Occipital lobe (tissue), 2 donors: ENCODE measurements around the gene UBE2O. TPM values are rescaled to one million over a fixed set of nuclear protein-coding genes. Genes with fewer than 3 reads are reported as not detected.

Source experiments
- DNase-seq: peaks from one replicate; lab custom pipeline; 2025; lab: John Stamatoyannopoulos, UW
- total RNA-seq: library from RNA; depleted of rRNA; stranded (reverse); fragments of >200 nt; gene quantifications from one replicate; pipeline ENCODE4 v1.2.3, GENCODE V29; 2014

UBE2O gene
- total RNA-seq, 1 donor from 2014 or later: 30.3 TPM

DNA sequence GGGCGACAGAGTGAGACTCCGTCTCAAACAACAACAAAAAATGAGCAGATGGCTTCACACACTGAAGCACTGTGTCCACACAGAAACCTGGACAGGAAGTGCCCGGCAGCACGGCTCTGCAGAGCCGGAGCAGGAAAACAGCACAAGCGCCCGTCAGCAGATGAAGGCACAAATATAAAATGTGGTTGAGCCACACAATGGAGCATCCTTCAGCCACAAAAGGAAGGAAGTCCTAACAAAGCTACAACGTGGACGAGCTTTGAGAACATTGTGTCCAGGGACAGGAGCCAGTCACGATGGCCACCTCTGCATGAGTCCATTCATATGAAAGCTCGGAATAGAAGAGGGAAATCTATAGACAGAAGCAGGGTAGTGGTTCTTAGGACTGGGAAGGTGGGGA lies 32.6 kb upstream of the UBE2O start:
- DNase-seq: peak; percentile 31

DNA sequence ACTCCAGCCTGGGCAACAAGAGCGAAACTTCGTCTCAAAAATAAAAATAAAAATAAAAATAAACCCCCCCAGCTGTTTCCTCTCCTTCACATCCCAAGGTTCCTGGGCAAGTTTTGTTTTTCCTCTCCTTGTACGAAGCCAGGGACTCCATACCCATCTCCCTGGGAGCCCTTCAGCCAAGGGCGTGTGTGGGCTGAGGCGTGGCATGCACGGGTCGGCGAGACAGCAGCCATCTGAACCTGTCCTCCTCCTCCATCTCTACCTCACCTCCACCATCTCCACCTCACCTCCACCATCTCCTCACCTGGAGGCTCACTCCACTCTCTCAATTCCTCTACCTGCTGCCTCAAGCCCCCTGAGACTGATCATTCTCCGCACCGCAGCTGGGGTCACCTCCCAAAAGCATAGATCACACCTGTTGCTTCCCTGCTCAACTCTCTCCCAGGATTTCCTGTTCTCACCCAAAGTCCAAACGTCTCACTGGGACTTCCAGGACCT lies 31.3 kb upstream of the UBE2O start:
- DNase-seq: no peak

DNA sequence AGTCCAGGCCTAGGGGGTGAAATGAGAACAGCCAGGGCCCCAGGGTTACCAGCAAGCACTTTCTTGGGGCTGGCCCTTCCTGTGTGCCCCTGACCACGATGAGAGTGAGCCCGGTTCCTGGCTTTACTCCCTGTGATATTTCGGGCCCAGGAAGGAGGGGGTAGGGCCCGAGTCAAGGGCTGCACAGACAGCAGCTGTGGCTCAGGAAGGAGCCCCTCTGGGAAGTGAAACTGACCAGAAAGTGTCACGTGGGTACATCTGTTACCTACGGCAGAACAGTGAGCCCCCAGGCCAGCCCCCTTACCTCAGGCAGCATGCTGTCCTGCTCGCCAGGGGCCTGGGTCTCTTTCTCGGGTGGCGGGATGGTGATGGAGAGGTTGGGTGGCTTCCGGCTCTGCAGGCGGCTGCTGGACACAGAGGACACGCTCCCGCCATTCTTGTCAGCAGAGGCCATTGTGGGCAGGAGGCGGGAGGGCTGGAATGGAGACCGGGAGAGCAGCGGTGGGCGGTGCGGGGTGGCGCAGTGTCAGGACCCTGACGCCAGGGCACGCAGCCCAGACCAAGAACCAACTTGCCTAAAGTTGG lies 28.2 kb upstream of the UBE2O start:
- DNase-seq: no peak

DNA sequence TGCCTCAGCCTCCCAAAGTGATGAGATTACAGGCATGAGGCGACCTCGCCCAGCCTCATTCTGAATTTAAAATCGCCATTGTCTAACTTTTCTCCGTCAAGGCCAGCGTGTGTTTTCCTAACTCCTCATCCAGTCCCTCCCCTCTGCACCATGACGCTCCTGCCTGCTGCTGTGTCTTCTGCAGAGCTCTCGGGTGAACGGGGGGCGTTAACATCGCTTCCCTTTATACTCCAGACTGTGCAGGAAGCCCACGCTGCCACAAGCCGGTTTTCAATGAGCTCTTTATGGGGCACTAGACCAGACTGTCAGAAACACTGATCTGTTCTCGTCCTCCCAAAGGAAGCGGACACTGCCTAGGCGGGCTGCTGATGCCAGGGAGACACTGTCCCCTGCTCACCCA lies 27.7 kb upstream of the UBE2O start:
- no peak for DNase-seq

DNA sequence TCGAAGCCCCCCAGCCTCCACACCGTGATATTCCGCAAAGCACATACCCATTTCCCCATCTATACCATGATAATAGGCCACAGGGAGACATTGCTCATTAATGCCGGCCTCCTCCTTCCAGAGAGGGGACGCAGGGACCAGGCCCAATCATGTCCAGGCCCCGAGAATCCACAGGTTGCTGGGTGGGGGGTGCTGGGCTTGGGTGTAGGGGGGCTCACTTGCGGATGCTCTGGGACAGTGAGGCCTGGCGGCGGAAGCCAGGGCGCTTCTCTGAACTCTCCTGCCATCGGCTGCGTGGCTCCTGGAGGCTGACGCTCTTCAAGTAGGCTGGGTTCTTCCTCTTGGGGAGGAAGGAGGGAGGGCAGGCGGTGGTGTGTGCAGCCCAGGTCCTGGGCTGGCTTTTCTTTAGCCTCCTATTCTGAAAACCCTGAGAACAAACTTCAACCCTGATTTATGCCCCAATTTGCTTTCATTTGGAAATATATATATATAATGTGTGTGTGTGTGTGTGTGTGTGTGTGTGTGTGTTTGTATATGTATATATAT lies 26.6 kb upstream of the UBE2O start:
- DNase-seq: no peak

DNA sequence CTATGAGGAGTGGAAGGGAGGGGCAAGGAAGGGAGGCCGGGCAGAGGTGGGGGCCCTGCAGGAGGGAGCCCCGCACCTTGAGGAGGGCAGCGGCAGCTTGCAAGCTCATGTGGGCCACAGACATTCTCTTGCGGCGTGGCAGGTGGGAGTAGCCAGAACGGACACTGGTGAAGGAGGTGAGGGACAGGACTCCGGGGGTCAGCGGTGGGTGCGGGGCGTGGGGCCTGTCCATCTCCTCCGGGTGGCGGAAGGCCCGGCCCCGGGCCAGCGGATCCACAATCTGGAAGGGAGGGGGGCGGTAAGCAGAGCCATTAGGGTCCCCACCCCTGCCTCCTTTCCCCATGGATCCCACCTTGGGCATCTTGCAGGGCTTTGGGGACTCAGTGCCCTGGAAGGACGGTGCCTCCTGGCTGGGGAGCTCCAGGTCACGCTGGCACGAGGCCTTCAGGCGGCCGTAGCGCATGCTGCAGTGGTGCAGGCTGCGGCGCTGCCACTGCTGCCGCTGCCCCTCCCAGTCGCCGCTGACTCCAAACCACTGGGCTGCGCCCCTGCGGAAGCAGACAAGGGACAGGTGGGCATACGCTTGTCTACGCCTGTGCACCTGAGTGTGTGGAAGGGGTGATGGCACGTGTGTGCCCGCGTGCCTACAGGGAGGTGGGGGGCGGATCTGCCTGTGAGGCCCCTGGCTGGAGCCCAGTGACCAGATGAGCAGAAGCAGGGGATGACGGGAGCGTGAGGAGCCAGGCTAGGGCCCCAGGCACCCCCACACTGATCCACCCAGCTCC lies 26.0 kb upstream of the UBE2O start:
- DNase-seq: no peak

DNA sequence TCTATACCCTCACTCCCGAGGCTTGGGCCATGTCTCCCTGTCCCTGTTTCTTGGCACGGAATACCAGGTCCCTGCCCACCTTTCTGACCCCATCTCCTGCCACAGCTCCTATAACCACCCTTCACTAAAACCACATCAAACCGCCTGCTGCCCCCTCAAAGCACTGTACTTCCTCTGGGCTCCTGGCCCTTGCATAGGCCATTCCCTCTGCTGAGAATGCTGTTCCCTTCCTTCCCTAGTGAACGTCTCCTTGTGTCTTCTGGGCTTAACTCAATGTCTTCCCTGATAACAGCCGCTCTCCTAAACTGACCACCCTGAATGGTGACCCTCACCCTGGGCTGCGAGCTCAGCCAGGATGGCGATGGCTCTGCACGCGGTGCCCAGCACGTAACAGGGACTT lies 25.1 kb upstream of the UBE2O start:
- no peak for DNase-seq

DNA sequence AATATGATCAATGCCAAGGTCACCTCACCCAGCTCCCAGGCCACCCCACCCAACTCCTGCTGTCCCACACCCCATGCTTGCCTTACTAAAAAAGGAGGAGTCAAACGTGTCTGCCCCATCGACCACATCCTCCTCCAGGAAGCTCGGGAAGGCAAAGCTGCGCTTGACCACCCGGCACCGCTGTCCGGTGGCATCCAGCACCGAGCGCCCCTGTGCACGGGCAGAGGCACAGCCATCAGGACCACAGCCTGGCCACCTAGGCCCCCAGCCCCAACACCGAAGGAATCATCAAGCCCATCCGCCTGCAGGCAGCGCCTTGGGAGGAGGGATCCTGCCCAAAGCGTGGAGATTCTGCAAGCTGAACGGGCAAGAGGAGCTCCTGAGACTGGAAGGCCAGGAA lies 24.6 kb upstream of the UBE2O start:
- DNase-seq: no peak

DNA sequence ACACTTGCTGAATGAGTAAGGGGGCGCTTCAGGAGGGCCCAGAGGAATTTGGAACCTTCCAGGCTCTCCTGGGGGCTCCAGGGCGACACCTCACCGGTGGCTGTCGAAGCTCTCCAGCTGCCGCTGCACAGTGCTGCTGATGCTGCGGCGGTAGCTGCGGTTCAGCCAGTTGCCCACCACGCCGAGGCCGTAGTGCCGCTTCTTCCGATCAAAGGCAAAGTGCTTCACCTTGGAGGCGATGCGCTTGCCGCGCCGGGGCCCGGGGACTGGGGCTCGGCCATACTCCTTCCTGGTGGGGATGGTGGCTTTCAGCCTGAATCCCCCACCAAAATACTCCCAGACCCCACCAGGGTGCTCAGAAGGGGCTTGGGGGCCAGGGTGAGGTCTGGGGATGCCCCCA lies 23.8 kb upstream of the UBE2O start:
- DNase-seq: no peak

DNA sequence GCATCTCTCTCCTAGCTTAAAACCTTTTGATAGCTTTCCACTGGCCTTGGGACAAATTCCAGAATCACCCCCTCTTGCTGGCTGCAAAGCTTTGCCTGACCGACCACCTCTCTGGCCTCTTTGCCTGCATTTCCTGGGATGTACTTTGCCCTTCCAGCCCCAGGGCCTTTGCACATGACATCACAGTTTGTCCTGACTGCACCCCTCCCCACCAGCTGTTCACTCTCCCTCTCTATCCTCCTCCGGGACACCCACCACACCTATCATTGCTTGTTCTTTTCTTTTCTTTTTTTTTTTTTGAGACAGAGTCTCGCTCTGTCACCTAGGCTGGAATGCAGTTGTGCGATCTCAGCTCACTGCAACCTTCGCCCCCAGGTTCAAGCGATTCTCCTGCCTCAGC lies 22.4 kb upstream of the UBE2O start:
- DNase-seq: no peak

DNA sequence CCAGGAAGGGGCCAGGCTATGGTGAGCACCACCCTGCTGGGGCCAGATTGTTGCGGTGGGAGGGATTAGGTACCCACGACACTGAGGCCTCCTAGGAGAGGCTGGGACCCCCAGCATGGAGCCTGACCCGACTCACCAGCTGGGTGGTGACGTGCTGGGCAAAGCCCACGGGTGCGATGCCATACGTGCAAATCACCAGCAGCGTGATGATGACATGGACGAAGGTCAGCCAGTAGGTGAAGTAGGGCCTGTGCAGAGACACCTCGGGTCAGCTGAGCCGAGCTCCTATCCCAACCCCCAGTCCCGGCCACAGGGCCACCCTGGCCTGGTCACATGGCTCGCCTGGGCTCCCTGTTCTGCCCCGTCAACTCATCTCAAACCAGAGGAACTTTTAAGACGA lies 21.9 kb upstream of the UBE2O start:
- no peak for DNase-seq

DNA sequence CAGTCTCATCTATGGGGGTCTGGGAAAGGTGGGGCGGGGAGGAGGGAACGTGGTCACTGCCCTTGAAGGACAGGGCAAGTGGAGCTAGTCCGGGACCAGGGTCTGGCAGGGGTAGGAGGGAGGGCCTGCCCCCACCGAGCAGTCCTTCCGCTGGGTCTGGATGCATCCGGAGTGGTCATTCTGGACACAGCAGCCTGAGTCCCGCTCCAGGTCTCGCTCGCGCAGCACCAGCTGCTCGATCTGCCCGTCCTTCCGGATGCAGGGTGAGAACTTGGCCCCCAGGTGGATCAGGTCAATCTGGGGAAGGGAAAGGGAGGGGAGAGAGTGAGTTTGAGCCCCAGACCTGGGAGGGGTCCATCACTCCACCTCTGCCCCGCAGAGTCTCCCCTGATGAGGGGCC lies 21.3 kb upstream of the UBE2O start:
- no peak for DNase-seq

DNA sequence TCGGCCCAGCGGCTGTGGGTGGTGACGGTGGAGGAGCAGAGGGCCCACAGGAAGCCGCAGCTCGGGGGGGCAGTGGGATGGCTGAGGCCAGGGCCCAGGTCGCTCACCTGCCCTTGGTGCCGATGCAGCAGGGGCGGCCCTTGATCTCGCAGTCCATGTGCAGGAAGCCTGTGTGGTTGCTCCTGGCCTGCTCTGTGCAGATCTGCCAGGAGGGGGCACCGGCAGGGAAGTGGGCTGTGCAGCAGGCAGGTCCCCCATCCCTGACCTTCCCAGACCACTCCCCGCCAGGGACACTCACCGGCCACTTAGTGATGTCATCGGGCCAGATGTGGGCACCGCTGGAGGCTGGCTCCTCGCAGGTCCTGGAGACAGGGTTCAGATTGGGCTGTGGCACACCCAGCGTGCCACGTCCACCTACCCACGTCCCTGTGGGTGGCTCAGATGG lies 20.6 kb upstream of the UBE2O start:
- DNase-seq: no peak

DNA sequence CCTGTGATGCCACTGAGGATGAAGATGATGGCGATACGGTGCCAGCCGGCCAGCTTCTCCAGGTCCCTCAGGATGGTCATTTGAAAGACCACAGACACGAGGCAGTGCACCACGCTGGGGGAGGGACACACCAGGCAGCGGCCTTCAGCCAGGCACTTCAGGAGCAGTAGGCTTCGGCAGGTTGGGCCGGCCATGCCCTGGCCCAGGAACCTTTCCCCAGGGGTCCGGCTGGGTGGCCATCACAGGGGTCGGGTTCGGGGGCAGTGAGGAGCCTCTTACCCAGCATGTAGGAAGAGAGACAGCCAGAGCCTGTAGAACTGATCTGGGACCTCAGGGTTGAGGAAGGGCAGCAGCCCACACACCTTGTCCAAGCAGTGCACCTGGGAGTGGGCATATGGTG lies 19.8 kb upstream of the UBE2O start:
- DNase-seq: no peak

DNA sequence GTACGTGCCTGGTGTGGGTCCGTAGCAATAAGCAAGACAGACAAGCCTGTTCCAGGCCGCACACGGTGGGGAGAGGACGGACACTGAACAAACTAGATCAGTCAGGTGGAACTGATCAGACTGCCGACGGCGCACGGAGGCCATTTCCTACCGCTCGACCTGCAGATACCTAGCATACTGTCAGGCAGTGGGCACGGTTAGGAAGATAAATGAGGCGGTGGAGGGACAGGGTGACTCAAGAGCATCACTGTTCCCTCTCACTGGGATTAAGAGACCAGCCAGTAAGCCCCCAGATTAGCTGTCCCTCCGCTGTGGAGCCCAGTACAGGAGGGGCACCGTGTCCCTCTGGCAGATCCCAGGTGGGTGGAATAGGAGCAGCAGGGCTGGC lies 19.3 kb upstream of the UBE2O start:
- DNase-seq: no peak

DNA sequence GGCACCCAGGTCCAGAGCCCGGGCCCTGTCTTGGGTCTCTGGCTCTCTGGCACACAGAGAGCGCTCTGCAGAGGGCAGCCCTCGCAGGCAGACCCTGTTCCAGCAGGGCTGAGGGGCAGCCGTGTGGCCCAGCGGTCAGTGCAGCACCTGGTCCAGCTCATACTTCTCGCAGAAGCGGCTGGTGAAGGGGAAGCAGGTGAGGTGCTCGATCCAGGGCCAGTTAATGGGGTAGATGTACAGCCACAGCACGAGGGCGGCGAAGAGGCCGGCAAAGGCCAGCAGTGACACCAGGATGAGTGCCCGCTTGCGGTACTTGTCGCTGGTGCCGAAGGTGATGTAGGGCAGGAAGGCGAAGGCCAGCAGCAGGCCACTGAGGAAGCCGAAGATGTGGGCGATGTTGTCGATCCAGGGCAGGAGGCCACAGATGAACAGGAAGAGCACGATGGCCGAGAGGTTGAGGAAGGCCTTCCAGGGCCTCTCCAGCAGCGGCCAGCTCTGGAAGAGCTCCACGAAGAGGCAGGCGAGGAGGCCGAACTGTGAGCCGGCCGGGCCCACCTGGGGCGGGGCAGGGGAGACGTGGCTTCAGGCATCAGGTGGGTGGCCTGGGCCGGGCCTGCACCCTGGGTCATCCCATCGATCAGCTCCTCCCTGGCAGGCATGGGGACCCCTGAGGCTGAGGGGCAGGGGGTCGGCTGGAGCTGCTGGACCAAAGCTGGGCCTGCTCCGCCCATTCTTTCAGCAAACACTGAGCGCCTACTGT lies 18.7 kb upstream of the UBE2O start:
- no peak for DNase-seq

DNA sequence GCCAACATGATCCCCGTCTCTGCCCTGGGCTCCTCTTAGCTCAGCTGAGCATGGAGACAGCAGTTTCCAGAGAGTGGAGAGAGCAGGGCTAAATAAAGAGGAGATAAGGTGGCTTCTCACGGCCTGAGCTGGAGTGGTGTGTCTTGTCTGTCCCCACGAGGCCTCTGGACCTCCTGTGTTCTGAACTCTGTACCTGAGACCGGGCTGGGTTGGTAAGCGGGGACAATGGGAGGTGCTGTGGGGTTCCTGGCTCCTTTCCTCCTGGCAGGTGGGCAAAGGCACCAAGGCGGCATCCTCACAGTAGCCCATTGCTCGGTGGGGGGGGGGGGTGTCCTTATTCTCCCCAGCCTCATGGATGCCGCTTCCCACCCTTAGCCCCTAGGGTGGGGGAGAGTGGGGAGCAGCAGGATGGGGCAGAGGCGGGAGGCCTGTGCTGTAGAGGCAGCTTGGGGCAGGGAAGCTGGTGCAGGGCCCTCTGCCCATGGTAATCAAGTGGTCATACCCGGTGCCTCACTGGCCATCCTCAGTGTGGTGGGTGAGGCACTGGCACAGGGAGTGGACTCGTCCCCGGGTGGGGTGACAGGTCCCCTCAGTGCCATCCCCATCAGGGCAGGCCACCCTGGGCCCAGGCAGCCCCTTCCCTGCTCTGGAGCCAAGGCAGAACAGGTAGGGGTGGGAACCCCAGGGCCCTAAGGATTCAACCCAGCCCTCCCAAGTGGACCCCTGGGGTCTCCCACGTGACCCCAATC lies 17.2 kb upstream of the UBE2O start:
- no peak for DNase-seq

DNA sequence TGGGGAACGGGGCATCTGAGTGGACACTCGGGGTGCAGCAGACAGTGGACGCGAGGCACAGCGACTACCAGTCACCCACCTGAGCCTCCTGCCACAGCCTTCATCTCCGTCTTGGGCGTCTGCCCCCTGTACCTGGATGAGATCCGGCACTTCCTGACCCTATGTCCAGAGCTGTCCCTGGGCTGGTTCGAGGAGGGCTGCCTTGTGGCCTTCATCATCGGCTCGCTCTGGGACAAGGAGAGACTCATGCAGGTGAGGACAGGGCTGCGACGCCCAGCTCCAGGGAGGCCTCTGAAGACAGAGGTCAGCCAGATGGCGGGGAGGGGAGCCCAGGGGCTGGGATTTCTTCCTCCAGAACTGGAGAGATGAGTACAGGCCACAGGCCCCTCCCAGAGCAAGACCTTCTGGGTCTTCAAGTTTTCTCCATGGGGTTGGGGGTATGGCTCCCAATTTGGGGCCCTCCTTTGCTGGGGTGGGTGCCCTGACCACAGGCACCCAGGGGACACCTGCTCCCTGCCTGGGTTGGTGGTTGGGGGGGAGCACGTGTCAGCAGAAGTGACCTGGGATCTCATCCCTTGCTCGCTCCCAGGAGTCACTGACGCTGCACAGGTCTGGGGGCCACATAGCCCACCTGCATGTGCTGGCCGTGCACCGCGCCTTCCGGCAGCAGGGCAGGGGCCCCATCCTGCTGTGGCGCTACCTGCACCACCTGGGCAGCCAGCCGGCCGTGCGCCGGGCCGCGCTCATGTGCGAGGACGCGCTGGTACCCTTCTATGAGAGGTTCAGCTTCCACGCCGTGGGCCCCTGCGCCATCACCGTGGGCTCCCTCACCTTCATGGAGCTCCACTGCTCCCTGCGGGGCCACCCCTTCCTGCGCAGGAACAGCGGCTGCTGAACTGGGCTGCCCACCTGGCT lies 16.4 kb upstream of the UBE2O start:
- DNase-seq: no peak

DNA sequence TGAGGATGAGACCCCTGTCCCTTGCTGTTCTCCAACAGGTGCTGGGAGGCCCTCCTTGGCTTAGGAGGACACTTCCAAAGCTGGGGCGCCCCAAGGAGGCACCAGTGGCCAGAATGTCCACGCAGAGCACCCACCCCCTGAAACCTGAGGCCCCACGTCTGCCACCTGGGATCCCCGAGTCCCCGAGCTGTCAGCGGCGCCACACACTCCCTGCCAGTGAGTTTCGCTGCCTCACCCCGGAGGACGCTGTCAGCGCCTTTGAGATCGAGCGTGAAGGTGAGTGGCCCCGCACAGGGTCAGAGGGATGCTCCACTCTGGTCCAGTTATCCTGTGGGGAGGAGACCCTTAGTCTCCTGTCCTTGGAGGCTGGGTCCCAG lies 15.7 kb upstream of the UBE2O start:
- DNase-seq: no peak

DNA sequence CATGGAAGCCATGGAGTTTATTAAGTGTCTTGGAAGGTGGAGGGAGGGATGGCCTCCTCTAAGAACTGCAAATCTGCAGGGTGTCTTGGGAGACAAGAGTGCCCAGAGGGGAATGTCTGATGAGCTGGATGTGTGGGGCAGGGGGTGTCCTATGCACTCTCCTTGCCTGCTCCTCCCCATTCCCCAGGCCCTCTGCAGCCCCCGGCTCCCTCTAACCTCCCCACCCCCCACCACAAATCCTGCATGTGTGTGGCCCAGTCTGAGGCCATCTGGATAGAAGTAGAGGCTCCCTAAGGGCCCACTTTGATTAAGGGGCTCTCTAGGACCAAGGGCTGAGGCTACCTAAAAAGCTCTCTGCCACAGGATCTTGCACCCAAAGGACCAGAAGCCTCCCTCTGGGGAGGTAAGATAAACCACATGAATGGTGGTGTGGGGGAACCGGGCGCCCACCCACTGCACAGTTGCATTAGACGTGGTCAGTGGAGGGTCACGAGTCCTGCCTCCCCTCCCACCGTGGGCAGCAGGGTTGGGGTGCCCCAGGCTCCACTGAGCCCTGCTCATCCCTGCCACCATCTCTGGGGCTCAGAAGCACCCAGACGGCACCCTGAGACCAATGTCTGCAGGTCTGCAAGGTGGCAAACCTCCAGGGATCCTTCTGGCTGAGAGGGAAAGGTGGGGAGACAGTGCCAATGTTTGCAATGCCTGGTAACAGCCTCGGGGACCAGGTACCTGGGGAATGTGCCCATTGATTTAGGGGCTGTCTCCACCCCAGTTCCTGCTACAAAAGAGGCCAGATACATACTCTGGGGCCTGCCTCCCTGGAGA lies 15.1 kb upstream of the UBE2O start:
- DNase-seq: no peak
